ENCODE data around the gene TELO2.

TELO2 gene

DNA sequence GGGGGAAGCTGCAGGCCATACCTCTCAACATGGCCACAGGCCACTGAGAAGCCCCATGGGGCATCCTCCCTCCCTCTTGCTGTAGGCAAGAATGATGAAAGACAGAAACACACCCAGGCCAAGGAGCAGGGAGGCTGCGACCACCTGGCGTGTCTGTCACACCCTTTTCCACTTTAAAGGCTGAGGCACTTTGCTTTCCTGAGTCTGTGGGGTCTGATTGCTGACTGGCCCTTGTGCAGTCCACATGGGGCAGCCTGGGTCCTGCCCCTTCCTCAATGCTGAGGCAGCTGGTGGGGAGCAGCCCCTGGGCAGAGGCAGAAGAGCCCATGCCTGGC lies 49.0 kb downstream of the TELO2 start:
- TF ChIP-seq CTCF (IDR thresholded peaks at IDR 0.05; ENCODE audit: low read depth, low read length) = no peak
- DNase-seq (ENCODE audit: extremely low read depth, low read depth) = no peak

DNA sequence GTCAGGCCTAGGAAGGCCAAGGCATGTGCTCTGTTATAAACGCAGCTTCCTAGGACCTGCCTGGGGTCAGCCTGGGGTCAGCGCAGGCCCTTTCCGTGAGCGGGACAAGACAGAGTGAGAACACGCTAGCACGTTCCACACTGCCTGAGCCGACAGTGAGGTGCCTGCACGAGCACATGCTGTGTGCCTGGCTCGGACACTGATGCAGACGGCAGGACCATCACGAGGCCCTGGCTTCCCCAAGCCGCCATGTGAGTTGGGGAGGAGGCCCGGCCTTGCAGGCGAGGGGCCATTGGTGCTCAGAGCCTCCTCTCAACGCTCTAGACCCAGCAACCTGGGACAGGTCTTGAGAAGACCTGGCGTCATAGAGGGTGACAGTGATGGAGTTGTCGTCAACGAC lies 49.4 kb downstream of the TELO2 start:
- no peak for TF ChIP-seq CTCF (IDR thresholded peaks at IDR 0.05; ENCODE audit: low read depth, low read length)
- no peak for DNase-seq (ENCODE audit: extremely low read depth, low read depth)

GRCh38 chr16:1543085-1543896 lies 50.1 kb downstream of the TELO2 start:
- peak; percentile 19 for TF ChIP-seq CTCF (IDR thresholded peaks at IDR 0.05; ENCODE audit: low read depth, low read length)
- DNase-seq (ENCODE audit: extremely low read depth, low read depth) = peak; percentile 28

- no peak for DNase-seq (ENCODE audit: extremely low read depth, low read depth)
- TF ChIP-seq CTCF (IDR thresholded peaks at IDR 0.05; ENCODE audit: low read depth, low read length) = no peak
Measured at GRCh38 chr16:1545044-1546040, 52.2 kb downstream of the TELO2 start.

GRCh38 chr16:1546430-1546829 lies 53.3 kb downstream of the TELO2 start:
- no peak for TF ChIP-seq CTCF (IDR thresholded peaks at IDR 0.05; ENCODE audit: low read depth, low read length)
- DNase-seq (ENCODE audit: extremely low read depth, low read depth) = no peak

DNA sequence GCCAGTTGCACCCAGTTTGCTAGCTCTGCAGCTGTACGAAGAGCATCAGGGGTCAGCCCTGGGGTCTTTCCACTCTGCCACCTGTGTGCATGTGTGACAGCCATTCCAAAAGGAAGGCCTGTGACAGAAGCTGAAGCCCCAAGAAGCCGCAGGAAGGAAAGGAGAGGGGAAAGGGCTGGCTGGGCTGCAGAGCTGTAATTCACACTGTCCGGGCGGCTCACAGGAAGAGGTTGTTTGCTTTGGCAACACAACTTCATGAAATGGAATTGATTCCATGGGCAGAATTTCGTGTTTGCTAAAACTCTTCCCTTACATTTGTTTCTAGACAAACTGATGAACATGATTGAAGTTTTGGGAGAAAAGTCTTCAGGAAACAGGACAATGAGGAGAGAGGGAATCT lies 55.1 kb downstream of the TELO2 start:
- no peak for TF ChIP-seq CTCF (IDR thresholded peaks at IDR 0.05; ENCODE audit: low read depth, low read length)
- DNase-seq (ENCODE audit: extremely low read depth, low read depth) = no peak

- TF ChIP-seq CTCF (IDR thresholded peaks at IDR 0.05; ENCODE audit: low read depth, low read length) = no peak
- no peak for DNase-seq (ENCODE audit: extremely low read depth, low read depth)
Measured at GRCh38 chr16:1548727-1549126, 55.6 kb downstream of the TELO2 start.

All from AG09319 (cell line).